Stimulated activated naive CD4-positive, alpha-beta T cell treated with Interleukin-2 at 50 U/mL for 16 hours (primary cell): ENCODE measurements around the gene PILRA.
"Not testable (repeated sequence)": the region's sequence is repeated elsewhere in the genome, so short reads cannot be mapped to it uniquely, and the experiment has no call there.

ENCODE experiments used
- DNase-seq: peaks from one replicate; lab custom pipeline; 2025; lab: John Stamatoyannopoulos, UW

PILRA gene

DNA sequence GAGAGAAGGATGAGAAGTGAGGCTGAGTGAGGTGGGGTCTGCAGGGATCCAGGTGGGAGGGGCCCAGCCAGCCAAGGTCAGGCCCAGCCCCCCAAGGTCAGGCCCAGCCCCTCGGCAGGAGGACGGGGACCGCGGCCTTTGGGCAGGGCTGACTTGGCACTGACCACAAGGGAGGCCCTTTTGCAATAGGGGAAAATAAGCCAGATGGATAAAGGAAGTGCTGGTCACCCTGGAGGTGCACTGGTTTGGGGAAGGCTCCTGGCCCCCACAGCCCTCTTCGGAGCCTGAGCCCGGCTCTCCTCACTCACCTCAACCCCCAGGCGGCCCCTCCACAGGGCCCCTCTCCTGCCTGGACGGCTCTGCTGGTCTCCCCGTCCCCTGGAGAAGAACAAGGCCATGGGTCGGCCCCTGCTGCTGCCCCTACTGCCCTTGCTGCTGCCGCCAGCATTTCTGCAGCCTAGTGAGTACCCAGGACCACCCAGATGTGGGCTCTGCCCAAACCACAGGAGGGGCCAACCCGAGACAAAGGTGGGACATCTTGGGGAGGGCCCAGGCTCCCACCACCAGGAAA, at the start of gene PILRA:
PILRA (plus strand) TSS at position 227 of the 571 bp plus-strand sequence; CDS start at position 397, 170 bp downstream.
- no peak for DNase-seq

DNA sequence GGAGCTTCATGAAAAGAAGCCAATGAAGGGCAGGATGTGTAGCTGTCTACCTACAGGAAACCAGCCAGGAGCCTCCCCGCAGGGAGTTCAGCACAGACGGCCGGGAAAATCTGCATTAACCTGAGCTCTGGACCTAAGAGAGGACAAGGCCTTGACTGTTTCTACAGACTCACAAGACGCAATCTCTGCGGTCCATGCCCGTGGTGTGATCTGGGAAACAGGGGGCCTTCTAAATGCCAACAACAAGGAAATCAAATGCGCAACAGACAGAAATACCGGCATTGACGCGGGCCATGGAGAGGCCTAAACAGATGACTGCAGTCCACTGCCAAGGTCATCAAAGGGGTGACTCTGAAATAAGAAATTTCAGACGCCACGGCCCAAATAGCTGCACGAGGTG, 49.1 kb upstream of the PILRA start:
- DNase-seq = not testable (repeated sequence)

DNA sequence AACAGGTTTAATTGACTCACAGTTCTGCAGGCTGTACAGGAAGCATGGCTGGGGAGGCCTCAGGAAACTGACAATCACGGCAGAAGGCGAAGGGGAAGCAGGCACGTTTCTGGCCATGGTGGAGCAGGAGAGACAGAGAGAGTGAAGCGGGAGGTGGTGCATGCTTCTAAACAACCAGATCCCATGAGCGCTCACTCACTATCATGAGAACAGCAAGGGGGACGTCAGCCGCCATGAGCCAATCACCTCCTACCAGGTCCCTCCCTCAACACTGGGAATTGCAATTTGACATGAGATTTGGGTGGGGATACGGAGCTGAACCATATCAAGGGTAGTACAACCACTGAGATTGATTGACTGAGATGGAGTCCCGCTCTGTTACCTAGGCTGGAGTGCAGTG, 47.6 kb upstream of the PILRA start:
- not testable (repeated sequence) for DNase-seq

DNA sequence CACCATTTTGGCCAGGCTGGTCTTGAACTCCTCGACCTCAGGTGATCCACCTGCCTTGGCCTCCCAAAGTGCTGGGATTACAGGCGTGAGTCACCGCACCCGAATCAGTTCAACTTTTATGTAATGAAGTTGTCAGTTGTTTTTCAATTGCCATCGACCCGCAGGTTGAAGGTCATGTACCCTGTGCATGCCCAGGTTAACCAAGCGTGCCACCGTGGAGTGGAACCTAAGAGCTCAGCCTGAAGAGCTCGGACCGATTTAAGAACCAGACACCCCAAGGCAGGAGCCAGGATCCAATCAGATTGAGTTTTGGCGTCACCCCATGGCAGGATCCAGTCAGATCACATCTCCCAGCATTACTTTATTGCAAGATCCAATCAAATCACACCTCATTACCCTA, 46.4 kb upstream of the PILRA start:
- not testable (repeated sequence) for DNase-seq

DNA sequence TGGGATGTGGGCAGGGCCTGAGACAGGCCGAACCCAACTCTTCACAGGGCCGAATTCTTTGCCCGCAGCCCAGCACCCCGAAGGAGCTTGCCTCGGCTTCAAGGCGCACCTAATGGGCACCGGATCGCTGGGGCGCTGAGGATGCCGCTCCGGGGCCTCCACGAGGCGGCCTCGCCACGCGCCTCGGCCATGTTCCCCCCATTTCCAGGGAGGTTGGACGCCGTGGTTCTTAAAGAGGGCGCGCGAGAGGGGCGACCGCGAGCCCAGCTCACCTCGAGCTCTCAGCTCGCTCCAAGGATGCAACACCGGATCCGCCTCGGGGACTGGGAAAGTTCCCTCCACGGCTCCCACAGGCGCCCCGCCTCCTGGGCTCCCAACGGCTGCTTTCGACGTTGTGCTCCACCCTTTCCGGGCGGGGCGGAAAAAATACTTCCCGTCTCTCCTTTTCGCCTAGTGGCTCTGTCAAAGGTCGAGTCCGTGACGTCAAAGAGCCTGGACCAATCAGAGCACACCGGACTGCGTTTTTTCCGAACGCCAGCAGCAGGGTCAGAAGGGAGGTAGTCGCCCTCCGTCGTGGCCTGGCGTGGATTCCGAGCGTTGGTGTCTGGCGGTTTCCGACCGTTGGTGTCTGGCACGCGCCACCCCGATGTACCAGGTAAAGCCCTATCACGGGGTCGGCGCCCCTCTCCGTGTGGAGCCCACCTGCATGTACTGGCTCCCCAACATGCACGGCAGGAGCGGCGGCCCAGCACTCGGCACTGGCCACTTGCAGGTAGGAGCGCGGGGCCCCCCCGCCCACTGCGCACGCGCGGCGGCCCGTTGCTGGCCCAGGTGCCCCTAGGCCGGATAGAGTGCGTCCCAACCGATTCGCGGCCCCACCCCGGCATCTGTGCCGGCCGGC, 37.5 kb upstream of the PILRA start:
- DNase-seq = peak; percentile 85

DNA sequence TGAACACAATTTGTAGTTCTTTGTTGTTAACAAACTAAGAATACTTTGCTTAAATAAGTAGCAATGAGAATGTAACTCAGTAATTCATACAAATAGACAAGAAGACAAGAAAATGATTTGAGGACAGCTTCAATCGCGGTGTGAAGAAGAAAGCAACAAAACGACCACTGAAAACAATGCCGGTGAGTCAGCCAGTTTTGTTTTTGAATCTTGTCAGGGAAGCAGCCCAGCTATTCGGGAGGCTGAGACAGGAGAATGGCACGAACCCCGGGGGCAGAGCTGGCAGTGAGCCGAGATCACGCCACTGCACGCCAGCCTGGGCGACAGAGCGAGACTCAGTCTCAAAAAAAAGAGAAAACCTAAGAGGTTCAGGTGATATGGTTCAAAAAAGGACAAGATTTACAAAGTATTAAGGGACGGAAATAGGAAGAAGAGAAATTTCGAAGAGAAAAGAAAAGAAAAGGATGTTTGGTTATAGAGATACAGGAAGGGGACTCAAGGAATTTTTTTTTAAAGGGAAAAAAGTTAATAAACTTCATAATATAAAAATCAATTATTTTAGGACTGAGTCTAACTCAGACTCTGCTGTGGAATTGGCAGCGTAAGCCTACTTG, 35.1 kb upstream of the PILRA start:
- not testable (repeated sequence) for DNase-seq

DNA sequence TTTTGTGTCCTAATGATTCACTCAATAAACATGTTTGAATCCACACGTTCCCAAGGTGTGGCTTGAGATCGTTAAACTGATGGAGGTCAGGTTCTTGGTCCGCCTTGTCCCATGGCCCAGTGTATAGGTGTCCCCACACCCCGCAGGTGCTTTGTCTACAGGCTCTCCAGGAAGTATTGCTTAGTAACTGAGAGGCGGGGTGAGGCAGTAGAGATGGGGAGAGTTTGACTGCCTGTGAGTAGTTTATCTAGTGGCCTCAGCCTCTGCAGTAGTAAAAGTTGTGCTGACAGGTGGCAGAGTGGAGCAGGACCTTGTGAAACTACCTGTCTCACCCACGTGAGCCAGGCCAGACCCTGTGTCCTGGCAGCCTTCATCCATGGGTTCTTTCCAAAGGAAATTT, 32.0 kb upstream of the PILRA start:
- not testable (repeated sequence) for DNase-seq

DNA sequence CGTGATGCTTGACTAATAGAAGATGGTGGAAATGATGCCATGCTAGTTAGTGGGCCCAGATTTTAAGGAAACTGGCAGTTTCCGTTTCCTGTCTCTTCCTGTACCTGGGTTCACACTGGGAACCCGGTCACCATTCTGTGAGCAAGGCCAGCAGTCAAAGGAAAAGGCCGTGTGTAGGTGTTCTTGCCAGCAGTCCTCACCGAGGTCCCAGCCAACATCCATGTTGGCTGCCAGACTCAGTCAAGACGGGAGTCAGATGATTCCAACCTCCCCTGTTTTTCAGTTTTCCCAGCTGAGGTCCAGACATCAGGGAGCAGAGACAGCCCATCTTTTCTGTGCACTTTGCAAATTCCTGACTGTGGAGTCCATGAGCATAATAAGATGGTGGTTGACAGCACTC, 30.5 kb upstream of the PILRA start:
- DNase-seq = no peak

DNA sequence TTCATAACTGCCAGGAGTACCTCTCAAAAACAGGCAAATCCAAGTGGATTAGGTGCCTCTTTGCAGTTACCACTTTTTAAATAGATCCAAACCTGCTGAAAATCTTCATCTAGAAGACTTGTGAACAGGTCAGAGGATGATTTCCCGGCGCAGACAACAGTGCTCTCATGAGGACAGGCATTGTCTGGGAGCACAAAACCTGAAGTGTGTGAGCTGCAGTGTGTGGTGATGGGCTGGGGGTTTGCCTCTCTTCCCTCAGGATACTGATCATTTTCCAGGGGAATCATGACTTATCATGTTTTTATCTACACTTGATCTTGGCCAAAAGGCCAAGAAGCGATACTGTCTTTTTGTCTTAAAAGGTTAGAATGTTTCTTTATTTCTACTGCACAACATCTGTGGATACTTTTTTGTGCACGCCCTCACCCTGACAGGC, 29.1 kb upstream of the PILRA start:
- not testable (repeated sequence) for DNase-seq

DNA sequence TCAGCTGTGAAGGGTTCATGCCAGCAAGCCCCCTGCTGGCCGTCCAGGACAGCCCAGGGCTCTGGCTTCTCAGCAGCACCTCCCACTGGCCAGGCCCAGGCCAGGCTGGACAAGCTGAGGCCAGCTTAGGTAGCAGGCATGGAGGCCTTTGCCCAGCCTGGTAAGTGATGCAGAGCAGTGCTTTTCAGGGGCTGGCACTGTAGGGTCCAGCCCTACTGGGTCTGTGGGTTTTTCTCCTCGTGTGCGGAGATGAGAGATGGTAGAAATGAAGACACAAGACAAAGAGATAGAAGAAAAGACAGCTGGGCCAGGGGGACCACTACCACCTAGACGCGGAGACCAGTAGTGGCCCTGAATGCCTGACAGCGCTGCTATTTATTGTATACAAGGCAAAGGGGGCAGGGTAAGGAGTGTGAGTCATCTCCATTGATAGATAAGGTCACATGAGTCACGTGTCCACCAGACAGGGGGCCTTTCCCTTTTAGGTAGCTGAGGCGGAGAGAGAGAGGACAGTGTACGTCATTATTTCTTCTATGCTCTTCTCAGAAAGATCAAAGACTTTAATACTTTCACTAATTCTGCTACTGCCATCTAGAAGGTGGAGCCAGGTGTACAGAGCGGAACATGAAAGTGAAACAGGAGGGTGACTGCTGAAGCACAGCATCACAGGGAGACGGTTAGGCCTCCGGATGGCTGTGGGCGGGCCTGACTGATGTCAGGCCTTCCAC, 28.6 kb upstream of the PILRA start:
- peak; percentile 82 for DNase-seq

DNA sequence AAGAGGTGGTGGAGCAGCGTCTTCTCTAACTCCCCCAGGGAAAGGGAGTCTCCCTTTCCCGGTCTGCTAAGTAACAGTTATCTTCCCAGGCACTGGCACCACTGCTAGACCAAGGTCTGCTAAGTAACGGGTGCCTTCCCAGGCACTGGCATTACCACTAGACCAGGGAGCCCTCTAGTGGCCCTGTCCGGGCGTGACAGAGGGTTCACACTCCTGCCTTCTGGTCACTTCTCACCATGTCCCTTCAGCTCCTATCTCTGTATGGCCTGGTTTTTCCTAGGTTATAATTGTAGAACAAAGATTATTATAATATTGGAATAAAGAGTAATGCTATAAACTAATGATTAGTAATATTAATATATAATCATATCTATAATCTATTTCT, 28.0 kb upstream of the PILRA start:
- peak; percentile 28 for DNase-seq

DNA sequence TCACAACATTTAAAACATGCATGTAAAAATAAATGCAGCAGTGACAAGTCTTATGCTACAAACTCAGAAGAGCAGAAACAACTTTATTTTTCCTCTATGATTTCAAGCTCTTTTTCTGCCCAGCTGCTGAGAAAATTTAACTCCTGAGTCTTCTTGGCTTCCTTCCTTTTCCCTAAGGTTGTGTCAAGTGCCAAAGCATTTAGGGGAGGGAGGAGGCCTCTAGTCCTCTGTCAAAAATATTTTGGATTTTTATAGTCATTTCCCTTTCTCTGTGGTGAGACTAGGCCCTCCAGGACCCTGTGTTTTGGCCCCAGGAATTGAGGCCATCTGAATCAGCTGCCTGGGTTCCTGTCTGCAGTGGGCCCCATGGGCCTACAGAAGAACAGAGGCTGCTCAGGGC, 26.4 kb upstream of the PILRA start:
- no peak for DNase-seq

DNA sequence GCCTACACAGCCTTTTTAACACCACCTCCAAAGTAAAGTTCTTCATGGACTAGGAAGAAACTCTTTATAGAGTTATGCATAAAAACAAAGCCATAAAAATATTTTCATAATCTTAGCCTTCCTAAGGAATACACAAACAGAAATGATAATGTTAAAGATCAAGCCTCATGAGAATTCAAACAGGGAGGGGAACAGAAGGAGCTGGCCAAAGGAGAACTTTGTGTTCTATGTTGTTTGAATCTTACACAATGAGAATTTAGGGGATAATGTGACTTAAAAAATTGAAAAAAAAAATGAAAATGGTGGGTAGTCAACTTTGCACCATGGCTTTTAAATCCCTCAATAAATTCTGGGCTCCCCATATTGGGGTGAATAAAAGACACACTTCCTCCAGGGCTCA, 24.5 kb upstream of the PILRA start:
- DNase-seq = no peak

DNA sequence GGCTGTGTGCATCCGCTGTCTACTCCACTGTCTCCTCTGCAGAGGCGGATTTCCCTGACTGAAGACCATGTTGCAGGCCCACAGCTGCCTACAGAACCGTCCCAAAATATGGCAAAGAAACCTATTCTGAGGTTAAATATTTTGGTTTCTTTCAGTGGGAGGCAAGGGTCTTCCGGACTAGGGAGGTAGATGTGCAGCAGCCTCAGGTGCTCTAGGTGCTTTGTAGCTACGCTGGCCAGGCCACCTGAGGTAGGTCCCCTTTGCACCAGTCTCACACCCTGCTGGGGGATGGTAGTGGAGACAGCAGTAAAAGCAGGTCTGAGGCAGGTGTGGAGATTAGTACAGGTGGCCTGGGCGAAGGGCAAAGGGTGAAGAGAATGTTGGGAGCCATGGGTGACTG, 23.5 kb upstream of the PILRA start:
- no peak for DNase-seq

DNA sequence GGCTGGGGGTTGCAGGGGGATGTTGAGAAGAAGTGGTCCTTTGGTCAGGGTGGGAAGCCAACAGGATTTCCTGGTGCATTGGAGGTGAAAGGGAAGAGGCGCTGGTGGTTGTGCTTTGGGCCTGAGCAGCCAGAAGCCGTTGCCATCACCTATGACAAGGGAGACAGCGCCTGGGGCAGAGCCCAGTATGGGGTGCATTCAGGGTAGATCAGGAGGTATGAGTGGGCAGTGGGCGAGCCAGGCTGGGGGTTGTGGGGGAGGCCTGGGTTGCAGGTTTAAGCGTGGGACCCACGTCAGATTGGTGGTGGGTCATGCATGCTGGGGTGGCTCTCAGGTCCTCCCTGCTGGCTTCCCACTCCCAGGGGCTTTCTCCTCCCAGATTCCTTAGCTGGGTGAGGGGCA, 21.6 kb upstream of the PILRA start:
- no peak for DNase-seq

DNA sequence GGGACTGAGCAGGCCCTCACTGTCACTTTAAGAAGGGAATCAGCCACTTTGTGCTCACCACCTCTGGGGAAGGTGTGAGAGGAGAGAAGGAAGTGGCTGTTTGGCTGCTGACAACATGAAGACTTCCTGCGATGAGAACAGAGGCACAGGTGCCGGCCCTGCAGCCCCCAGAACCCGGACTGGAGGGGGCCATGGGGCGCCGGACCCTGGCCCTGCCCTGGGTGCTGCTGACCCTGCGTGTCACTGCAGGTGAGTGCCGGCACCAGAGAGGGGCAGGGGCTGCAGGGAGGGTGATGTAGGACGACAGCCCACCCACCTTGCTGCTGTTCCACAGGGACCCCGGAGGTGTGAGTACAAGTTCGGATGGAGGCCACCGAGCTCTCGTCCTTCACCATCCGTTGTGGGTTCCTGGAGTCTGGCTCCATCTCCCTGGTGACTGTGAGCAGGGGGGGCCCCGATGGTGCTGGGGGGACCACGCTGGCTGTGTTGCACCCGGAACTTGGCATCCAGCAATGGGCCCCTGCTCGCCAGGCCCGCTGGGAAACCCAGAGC, 21.0 kb upstream of the PILRA start:
- DNase-seq = not testable (repeated sequence)

DNA sequence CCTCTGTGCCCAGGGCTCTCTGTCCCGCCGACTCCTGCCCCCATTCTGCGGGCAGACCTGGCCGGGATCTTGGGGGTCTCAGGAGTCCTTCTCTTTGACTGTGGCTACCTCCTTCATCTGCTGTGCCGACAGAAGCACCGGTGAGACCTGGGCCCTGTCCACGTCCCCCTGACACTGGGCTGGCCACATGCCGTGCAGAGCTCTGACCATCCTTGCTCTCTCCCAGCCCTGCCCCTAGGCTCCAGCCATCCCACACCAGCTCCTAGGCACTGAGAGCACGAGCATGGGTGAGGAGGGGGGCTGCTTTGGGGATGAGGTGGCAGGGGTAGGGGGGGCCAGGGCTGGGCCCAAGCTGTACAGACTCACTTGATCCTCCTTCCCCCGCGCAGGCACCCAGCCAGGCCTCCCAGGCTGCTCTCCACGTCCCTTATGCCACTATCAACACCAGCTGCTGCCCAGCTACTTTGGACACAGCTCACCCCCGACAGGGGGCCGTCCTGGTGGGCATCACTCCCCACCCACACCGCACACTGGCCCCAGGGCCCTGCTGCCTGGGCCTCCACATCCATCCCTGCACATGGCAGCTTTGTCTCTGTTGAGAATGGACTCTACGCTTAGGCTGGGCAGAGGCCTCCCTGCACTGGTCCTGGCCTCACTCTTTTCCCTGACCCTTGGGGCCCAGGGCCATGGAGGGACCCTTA, 20.2 kb upstream of the PILRA start:
- DNase-seq = no peak

DNA sequence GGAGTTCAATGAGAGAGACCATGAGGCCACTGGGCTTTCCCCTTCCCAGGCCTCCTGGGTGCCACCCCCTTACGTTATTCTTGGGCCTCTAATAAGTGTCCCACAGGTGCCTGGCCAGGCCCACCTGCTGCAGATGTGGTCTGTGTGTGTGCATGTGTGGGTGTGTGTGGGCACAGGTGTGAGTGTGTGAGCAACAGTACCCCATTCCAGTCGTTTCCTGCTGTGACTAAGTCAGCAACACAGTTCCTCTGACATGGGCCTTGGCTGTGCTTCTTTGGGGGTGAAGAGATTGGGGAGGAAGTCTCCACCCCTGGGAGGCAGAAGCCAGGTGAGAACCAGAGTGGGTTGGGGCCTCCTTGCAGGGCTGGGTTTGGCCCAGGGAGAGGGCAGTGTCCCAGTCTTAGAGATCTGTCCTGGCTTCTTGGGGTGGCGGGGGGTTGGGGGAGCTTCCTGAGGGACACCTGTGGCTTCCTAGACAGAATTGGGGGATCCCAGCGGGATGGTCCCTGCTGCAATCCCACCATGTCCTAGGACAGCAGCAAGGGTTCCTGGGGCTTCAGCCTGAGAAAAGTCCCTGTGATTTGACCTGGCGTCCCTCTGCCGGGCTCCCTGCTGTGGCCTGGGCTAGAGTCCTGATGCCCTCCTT, 19.5 kb upstream of the PILRA start:
- peak; percentile 35 for DNase-seq

DNA sequence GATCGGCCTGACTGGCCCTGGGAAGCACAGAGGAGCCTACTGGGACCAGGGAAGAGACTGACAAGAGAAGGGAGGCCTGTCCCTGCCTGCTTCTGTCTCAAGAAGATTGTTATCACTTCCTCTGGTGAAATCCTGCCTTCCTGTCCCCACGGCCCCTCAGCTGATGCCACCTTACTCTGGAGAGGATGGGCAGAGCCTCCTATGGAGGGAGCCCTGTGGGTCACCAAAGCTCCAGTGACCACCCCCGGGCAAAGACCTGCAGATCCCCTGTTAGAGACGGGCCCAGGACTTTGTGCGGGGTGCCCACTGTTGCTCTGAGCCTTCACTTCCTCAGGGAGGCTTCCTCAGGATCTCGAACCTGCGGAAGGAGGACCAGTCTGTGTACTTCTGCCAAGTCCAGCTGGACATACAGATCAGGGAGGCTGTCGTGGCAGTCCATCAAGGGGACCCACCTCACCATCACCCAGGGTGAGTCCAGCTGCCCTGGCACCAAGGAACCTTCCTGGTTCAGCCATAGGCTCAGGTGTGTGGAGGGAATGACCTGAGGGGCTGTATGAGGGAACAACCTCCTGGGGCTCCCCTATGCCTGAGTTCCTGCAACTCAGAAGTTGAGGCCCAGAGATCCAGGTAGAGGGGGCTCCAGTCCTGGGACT, 16.7 kb upstream of the PILRA start:
- DNase-seq = no peak

DNA sequence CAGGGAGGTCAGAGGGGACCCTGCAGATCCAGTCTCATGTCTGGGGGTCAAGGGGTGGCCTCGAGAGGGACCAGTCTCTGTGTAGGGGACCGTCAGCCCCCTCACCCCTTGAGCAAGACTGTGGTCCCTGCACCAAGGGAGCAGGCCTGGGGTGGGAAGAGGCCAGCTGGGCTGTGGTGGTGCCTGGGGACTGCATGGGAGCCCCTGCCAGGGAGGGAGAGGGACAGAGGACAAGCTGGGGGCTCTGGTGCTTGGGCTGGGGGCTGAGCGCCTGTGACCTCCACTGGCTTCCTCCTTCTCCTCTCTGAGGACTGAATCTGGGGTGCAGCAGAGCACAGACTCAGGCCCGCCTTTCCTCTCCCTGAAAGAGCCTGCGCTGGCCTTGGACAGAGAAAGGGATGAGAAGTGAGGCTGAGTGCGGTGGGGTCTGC, 16.1 kb upstream of the PILRA start:
- no peak for DNase-seq
